Fibroblast of lung (primary cell): Measurements from ENCODE around the gene CDYL2. TPM values are rescaled to one million over a fixed set of nuclear protein-coding genes. Genes with fewer than 3 reads are reported as not detected.
"Not testable (repeated sequence)": the region's sequence is repeated elsewhere in the genome, so short reads cannot be mapped to it uniquely, and the experiment has no call there.

Experiments used
- DNase-seq, 2 donors: peaks; one replicate each; pipeline versions ENCODE4 v3.0.0 to v3.0.0-alpha.2; 2010; ENCODE audit warnings: low read depth in 2 of 2
- H2AFZ ChIP-seq: 2 replicates; pipeline ENCODE4 v1.5.1; 2012; ENCODE audit warnings: low read length, control low read depth, inconsistent platforms
- H3K27ac ChIP-seq: 2 replicates; pipeline ENCODE4 v1.5.1; 2011; ENCODE audit warnings: low read length, control low read depth; ENCODE audit not compliant: insufficient read depth
- H3K27me3 ChIP-seq: 2 replicates; pipeline ENCODE4 v1.5.1; 2011; ENCODE audit warnings: mild to moderate bottlenecking, low read length; ENCODE audit not compliant: control insufficient read depth, insufficient read depth
- H3K36me3 ChIP-seq: 2 replicates; pipeline ENCODE4 v1.5.1; 2011; ENCODE audit warnings: low read length; ENCODE audit not compliant: control insufficient read depth, insufficient read depth
- H3K4me1 ChIP-seq: 2 replicates; pipeline ENCODE4 v1.5.1; 2011; ENCODE audit warnings: low read length; ENCODE audit not compliant: control insufficient read depth, insufficient read depth; ENCODE audit errors: extremely low read depth
- H3K4me2 ChIP-seq: 2 replicates; pipeline ENCODE4 v1.5.1; 2011; ENCODE audit warnings: low read length, control low read depth; ENCODE audit not compliant: insufficient read depth; ENCODE audit errors: extremely low read depth
- H3K4me3 ChIP-seq, 4 experiments: fragments of 200-600 bp in 1 of 4; sonication (generic) in 1 of 4; replicated peaks in 1 of 4; 2 replicates each; pipeline ENCODE4 v1.5.1; 2011 to 2016; ENCODE audit warnings: low read length in 4 of 4, low read depth in 3 of 4, mild to moderate bottlenecking in 3 of 4, control low read depth in 2 of 4, inconsistent platforms in 1 of 4, mixed read lengths in 1 of 4; ENCODE audit not compliant: insufficient read depth in 1 of 4; ENCODE audit errors: control extremely low read depth in 1 of 4
- H3K79me2 ChIP-seq: 2 replicates; pipeline ENCODE4 v1.5.1; 2012; ENCODE audit warnings: mild to moderate bottlenecking, low read length, inconsistent platforms; ENCODE audit not compliant: control insufficient read depth, insufficient read depth
- H3K9ac ChIP-seq: 2 replicates; pipeline ENCODE4 v1.5.1; 2011; ENCODE audit warnings: mild to moderate bottlenecking, low read length, control low read depth; ENCODE audit not compliant: insufficient read depth
- H3K9me3 ChIP-seq: 2 replicates; pipeline ENCODE4 v1.5.1; 2012; ENCODE audit warnings: low read depth, low read length; ENCODE audit not compliant: control insufficient read depth, insufficient read depth
- H4K20me1 ChIP-seq: 2 replicates; pipeline ENCODE4 v1.5.1; 2011; ENCODE audit warnings: low read length; ENCODE audit not compliant: control insufficient read depth, insufficient read depth; ENCODE audit errors: extremely low read depth
- EZH2 ChIP-seq: IDR thresholded peaks from 2 replicates; pipeline ENCODE4 v1.5.1; 2012; ENCODE audit warnings: low read length, control low read depth, mild to moderate bottlenecking; ENCODE audit errors: missing control alignments
- polyA plus RNA-seq, 2 donors: library from polyadenylated mRNA; depleted of rRNA in 1 of 2; stranded (reverse) in 1 of 2; unstranded in 1 of 2; fragments of >200 nt; gene quantifications; 2 replicates each; pipeline ENCODE4 v1.2.1, GENCODE V29; 2011 to 2012; ENCODE audit warnings: missing spikeins in 1 of 2
- total RNA-seq: library from RNA; depleted of rRNA; stranded (reverse); fragments of >200 nt; gene quantifications from 2 replicates; pipeline ENCODE4 v1.2.1, GENCODE V29; 2014
- TF ChIP-seq, protein P1 (sequence below), 2 donors: IDR thresholded peaks in 1 of 2; conservative IDR thresholded peaks in 1 of 2; 1 replicate in 1 of 2; 2 replicates in 1 of 2; pipeline ENCODE4 v1.5.1; 2011 to 2012; ENCODE audit warnings: low read length in 2 of 2, control low read depth in 1 of 2, inconsistent platforms in 1 of 2, low read depth in 1 of 2, mild to moderate bottlenecking in 1 of 2

CDYL2 gene
- total and polyA plus RNA-seq, 2 donors (not counting 1 experiment from before 2014, with no cell fraction given) = 1.1 to 3.5 TPM

DNA sequence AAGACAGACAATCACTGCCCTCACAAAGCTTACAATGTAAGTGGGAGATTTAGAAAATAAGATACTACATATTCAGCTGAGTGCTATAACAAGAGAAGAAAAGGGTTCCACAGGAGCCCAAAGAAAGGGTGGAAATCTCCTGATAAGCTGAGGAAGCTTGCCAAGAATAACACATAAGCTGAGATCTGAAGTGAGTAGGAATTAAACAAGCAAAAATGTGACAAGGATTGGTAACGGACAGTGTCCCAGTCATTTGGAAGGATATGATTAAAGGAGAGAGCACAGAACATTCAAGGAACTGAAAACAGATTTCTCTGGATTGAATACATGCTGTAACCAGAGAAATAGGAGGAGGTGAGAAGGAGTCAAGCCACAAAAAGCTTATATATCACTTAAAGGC lies 13.0 kb downstream of the CDYL2 start:
- Histone ChIP-seq H3K4me3 (no peak overlapping the region), H3K36me3 (no peaks in the 10 kb centered on the region), H3K27ac (no peak overlapping the region), H3K79me2 (no peaks in the 10 kb centered on the region), H3K4me2 (no peak overlapping the region), H3K9me3 (no peaks in the 10 kb centered on the region), H3K9ac (no peak overlapping the region), H4K20me1 (no peaks in the 10 kb centered on the region), H3K4me1 (no peaks in the 10 kb centered on the region), H2AFZ (no peak overlapping the region), H3K27me3 (no peaks in the 10 kb centered on the region)
- DNase-seq = peak in 1 of 2 donors; percentile 27
- no peak for TF ChIP-seq EZH2
- TF ChIP-seq, protein P1, sequence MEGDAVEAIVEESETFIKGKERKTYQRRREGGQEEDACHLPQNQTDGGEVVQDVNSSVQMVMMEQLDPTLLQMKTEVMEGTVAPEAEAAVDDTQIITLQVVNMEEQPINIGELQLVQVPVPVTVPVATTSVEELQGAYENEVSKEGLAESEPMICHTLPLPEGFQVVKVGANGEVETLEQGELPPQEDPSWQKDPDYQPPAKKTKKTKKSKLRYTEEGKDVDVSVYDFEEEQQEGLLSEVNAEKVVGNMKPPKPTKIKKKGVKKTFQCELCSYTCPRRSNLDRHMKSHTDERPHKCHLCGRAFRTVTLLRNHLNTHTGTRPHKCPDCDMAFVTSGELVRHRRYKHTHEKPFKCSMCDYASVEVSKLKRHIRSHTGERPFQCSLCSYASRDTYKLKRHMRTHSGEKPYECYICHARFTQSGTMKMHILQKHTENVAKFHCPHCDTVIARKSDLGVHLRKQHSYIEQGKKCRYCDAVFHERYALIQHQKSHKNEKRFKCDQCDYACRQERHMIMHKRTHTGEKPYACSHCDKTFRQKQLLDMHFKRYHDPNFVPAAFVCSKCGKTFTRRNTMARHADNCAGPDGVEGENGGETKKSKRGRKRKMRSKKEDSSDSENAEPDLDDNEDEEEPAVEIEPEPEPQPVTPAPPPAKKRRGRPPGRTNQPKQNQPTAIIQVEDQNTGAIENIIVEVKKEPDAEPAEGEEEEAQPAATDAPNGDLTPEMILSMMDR (conservative IDR thresholded peaks at IDR 0.05 in 1 of 2, IDR thresholded peaks at IDR 0.05 in 1 of 2; ENCODE audit: low read depth in 1 of 2, low read length in 2 of 2) = no peak

DNA sequence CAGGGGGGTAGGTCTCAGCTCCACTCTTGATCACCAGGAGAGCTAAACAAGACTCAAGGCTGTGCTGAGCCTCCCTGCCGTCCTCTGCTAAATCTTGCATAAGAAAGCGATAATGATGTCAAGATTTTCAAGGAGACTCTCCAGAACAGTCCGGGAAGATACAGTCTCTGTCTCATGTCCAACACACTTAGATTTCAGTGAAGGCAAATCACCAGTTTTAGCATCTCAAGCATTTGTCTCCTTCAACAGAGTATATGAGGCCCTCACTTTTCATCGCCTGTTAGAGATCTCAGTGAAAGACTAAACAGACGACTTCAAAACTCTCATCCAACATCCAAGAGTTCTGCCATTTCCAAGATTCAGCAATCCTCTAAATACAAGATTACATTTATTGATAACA lies 13.6 kb downstream of the CDYL2 start:
- TF ChIP-seq EZH2 = no peak
- TF ChIP-seq, protein P1 (conservative IDR thresholded peaks at IDR 0.05 in 1 of 2, IDR thresholded peaks at IDR 0.05 in 1 of 2; ENCODE audit: low read depth in 1 of 2, low read length in 2 of 2) = no peak
- Histone ChIP-seq H3K9me3 (no peaks in the 10 kb centered on the region), H4K20me1 (no peaks in the 10 kb centered on the region), H3K9ac (no peak overlapping the region), H3K27ac (no peak overlapping the region), H3K27me3 (no peaks in the 10 kb centered on the region), H3K4me2 (no peak overlapping the region), H3K79me2 (no peaks in the 10 kb centered on the region), H3K36me3 (no peaks in the 10 kb centered on the region), H3K4me3 (no peak overlapping the region), H3K4me1 (no peaks in the 10 kb centered on the region), H2AFZ (no peak overlapping the region)
- DNase-seq = no peak

- no peak overlapping the region for H3K4me2 ChIP-seq
- H4K20me1 ChIP-seq = no peaks in the 10 kb centered on the region
- DNase-seq = peak in 1 of 2 donors; percentile 63
- H3K36me3 ChIP-seq = no peaks in the 10 kb centered on the region
- no peaks in the 10 kb centered on the region for H3K4me1 ChIP-seq
- no peak overlapping the region for H2AFZ ChIP-seq
- no peaks in the 10 kb centered on the region for H3K27me3 ChIP-seq
- H3K4me3 ChIP-seq = no peak overlapping the region
- H3K9me3 ChIP-seq = no peaks in the 10 kb centered on the region
- H3K9ac ChIP-seq = no peak overlapping the region
- H3K27ac ChIP-seq = no peak overlapping the region
- no peaks in the 10 kb centered on the region for H3K79me2 ChIP-seq
- TF ChIP-seq, protein P1 (conservative IDR thresholded peaks at IDR 0.05 in 1 of 2, IDR thresholded peaks at IDR 0.05 in 1 of 2; ENCODE audit: low read depth in 1 of 2, low read length in 2 of 2) = no peak
- TF ChIP-seq EZH2 = no peak
Measured at GRCh38 chr16:80788027-80788426, 16.4 kb downstream of the CDYL2 start.

DNA sequence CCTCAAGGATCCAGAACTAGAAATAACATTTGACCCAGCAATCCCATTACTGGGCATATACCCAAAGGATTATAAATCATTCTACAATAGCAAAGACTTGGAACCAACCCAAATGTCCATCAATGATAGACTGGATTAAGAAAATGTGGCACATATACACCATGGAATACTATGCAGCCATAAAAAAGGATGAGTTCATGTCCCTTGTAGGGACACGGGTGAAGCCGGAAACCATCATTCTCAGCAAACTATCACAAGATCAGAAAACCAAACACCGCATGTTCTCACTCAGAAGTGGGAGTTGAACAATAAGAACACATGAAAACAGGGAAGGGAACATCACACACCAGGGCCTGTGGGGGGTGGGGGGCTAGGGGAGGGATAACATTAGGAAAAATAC lies 17.8 kb downstream of the CDYL2 start:
- H3K4me3 ChIP-seq, H3K27me3 ChIP-seq, H3K36me3 ChIP-seq, H3K4me2 ChIP-seq, H4K20me1 ChIP-seq, H3K4me1 ChIP-seq, H2AFZ ChIP-seq, H3K79me2 ChIP-seq, DNase-seq, H3K9me3 ChIP-seq, H3K27ac ChIP-seq, H3K9ac ChIP-seq: not testable (repeated sequence)
